ENCODE data around the gene ATP8B3. TPM values are rescaled to one million over a fixed set of nuclear protein-coding genes. Genes with fewer than 3 reads are reported as not detected.
A peak's percentile ranks its signal among the peaks of the same experiment; 100 is the strongest.

Gene ATP8B3, protein sequence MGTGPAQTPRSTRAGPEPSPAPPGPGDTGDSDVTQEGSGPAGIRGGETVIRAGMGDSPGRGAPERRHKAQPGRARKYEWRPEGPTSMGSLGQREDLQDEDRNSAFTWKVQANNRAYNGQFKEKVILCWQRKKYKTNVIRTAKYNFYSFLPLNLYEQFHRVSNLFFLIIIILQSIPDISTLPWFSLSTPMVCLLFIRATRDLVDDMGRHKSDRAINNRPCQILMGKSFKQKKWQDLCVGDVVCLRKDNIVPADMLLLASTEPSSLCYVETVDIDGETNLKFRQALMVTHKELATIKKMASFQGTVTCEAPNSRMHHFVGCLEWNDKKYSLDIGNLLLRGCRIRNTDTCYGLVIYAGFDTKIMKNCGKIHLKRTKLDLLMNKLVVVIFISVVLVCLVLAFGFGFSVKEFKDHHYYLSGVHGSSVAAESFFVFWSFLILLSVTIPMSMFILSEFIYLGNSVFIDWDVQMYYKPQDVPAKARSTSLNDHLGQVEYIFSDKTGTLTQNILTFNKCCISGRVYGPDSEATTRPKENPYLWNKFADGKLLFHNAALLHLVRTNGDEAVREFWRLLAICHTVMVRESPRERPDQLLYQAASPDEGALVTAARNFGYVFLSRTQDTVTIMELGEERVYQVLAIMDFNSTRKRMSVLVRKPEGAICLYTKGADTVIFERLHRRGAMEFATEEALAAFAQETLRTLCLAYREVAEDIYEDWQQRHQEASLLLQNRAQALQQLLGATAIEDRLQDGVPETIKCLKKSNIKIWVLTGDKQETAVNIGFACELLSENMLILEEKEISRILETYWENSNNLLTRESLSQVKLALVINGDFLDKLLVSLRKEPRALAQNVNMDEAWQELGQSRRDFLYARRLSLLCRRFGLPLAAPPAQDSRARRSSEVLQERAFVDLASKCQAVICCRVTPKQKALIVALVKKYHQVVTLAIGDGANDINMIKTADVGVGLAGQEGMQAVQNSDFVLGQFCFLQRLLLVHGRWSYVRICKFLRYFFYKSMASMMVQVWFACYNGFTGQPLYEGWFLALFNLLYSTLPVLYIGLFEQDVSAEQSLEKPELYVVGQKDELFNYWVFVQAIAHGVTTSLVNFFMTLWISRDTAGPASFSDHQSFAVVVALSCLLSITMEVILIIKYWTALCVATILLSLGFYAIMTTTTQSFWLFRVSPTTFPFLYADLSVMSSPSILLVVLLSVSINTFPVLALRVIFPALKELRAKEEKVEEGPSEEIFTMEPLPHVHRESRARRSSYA (N-terminal part only)
- polyA plus RNA-seq (ENCODE audit: insufficient read length), result 0.85 TPM
- long read RNA-seq, donor 1, result 0 reads
- long read RNA-seq, donor 2, result 0 reads
- long read RNA-seq, donor 3, result 0 reads
- long read RNA-seq, donor 4, result 0 reads
- long read RNA-seq, donor 5, result 0 reads
- long read RNA-seq, donor 6, result 0 reads
- long read RNA-seq, donor 7, result 0 reads
- long read RNA-seq, donor 8, result 0 reads

DNA sequence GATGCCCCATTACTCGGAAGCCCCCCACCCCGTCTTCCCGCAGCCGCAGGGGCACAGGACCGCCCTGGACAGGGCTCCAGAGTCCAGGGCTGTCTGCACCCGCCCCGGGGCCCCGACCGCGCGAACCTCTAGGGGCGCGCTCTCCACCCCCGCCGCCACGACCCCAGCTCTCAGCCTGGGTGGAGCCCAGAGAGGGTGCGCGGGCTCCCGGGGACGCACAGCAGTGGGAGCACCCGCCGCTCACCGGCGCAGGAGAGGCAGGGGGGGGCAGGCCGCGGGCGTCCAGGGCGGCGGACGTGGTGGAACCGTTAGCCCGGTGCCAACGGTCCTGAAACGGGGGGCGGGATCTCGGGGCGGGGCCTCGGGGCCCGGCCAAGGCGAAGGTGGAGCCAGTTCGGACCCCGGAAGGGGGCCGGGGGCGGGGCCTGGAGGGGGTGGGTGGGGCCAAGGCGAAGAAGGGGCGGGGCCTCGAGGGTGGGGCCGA lies at the start of gene ATP8B3:
ATP8B3 (minus strand) TSS at position 335 of the 484 bp plus-strand sequence. CDS start 540 bp downstream, outside the sequence.
- no peak for DNase-seq

DNA sequence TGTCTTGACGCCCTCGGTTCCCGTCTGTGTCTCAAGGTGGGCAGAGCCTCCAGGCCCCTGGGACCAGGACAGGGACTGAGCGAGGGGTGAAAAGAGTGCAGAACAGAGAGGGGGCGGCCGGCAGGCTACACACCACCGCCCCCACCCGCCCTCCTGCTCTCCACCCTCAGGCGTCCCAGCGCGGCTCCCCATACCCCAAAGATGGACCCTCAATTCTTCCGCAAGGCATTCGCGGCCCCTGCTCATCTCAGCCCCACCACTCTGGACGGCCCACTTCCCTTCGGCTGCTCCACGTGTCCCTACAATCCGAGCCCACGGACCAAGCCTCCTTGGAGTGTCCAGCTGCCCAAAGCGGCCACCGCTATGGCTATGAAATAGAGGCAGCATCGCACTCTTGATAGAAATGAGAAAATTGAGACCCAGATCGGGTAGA lies 49.5 kb upstream of the ATP8B3 start:
- no peak for DNase-seq

DNA sequence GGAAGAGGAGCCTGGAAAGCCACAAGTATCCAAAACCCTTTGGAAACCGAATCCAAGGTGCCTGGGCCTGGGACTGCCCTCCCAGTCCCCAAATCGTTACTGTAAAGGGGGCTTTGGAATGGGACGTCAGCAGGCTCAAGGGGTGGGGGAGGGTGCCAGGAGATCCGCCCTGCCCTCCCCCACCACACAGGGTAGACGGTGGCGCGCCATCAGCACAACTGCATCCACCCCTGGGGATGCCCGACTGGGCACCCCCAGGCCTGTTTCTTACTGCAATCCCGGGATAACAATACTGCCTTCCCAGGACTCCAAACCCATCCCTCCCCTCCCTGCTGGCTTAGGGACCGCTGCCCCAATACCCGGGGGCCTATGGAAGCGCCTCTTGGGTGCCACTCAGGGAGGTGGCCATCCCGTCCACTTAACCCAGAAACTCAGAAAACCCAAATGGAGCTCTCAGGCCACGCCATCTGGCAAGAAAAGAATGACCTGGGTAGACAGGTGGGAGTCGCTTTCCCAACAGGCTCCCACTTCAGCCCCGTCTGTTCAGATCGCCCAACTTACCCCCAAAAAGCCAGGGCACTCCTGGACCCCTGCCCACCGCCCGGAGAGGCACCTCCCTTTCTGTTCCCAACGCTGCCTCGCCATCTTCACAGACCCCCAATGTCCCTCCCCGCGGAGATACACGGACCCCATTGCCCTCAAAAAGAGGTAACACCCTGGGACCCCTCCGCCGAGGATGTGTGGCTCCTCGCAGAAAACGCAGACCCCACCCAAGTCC lies 48.9 kb upstream of the ATP8B3 start:
- DNase-seq, result no peak

GRCh38 chr19:1860042-1860775 lies 48.1 kb upstream of the ATP8B3 start:
- DNase-seq, result peak; percentile 83

GRCh38 chr19:1859331-1859781 lies 47.3 kb upstream of the ATP8B3 start:
- no peak for DNase-seq

DNA sequence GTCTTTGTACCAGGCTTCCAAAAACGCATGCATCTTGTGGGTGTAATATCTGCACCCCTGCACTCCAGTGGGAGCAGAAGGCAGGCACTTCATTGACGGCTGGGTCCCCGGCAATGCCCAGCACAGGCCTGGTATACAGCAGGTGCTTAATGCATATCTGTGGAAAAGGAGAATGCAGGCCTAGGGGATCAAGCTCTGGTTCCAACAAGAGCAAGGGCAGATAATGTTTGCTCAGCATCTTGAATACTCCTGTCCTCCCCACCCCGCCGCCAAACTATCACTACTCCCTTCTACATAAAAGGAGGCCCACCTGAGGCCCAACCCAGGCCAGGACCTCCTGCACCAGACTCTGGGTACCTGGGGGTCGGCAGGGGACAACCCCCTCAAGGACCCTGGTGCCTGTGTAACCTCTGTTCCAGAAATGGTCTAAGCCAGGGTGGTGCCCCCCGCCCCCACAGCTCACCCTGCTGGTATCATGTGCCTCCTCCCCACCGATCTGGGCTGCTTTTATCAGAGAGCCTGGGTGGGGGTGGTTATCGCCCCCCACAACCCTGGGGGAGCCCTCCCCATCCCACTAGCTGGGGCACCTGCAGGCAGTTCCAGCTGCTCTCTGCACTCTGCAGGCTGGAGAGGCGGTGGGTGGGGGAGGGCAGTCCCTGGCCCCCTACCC lies 46.5 kb upstream of the ATP8B3 start:
- no peak for DNase-seq

GRCh38 chr19:1857648-1858326 lies 45.7 kb upstream of the ATP8B3 start:
- no peak for DNase-seq

GRCh38 chr19:1856698-1857603 lies 44.9 kb upstream of the ATP8B3 start:
- DNase-seq, result no peak

DNA sequence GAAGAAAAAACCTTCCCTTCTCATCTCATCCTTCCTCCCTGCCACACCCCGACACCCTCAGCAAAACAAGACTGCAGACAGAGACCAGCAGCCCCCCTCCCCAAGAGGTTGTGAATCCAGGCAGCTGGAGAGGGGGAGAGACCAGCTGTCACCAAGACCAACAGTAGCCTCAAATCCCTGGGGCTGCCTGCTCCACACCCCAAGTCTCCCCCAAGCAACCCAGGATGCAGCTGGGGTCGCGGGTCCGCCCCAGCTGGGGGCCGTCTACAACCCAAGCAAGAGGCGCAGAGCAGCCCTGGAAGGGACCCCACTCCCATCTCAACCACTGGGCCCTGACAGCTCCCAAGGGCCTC lies 44.2 kb upstream of the ATP8B3 start:
- DNase-seq, result no peak

DNA sequence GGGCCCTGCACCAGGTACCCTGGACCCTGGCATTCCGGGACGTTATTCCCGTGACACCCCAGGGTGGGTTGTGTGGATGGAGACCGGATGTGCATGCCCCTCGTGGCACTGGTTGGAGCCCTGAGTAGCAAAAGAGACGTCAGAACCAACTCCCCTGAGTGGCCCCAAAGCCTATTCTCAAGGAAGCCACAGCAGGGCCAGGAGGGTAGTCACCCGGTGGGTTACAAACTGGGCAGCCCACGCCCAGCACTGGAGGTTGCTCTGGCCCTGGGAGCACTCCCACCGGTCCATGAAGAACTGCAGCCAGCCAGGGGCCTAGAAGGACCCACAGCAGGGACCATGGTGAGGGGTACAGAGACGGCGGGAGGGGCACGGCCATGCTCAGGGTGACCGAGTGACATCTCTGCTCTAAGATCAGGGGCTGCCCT lies 43.8 kb upstream of the ATP8B3 start:
- DNase-seq, result no peak

- no peak for DNase-seq
Observed at GRCh38 chr19:1855040-1855827, 43.2 kb upstream of the ATP8B3 start.

DNA sequence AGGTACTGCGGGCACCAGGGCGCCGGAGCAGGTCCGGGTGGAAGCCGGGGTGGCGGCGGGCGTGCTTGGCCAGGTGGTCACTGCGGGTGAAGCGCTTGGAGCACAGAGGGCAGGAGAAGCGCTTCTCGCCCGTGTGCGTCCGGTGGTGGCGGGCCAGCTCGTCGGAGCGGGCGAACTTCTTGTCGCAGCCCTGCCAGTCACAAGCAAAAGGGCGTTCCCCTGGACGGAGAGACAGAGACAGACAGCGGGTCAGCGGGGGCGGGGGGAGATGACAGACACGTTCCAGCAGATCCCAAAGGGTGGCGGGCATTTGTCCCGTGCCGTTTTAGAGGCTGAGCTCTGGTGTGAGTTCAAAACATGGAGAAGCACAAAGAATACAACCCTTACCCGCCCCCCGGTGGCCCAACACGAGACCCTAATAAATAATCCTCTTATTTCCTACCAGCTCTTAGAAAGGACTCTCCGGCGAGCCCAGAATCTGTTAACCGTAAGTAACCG lies 42.5 kb upstream of the ATP8B3 start:
- no peak for DNase-seq

GRCh38 chr19:1854039-1854541 lies 42.0 kb upstream of the ATP8B3 start:
- DNase-seq, result no peak

GRCh38 chr19:1853295-1854038 lies 41.4 kb upstream of the ATP8B3 start:
- no peak for DNase-seq

DNA sequence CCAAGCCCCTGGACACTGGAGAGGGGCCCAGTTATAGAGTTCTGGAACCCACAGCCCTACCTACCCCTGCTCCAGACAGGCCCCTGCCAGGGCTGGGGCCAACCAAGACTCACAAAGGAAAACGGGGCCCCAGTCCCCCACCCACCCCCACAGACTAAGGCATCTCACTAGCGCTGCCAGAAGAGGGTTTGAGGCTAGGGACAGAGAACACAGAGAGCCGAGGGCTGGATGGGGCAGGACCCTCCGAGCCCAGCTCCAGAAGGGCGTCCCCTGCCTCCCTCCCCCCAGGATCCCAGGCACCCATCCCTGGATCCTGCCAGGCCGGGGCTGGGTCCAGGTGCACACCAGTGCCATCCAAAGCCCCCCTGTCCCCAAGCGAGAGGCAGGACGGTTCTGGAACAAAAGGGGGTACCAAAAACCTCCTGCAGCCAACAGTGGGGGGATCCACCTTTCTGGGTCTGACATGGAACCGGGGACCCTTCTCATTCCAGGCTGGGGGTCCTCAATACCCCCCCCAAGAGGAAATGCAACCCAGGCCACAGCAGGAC lies 40.6 kb upstream of the ATP8B3 start:
- DNase-seq, result no peak
